OCI-LY3 (cell line): Measurements from ENCODE around the gene B4GALNT4.

ENCODE experiments used
- CTCF ChIP-seq: fragments of 200-600, 300-600 bp; sonication (generic); IDR thresholded peaks from 2 replicates; pipeline ENCODE4 v1.5.1; 2014; ENCODE audit warnings: antibody characterized with exemption, low read length, low read depth
- EZH2phosphoT487 ChIP-seq: fragments of 200-600 bp; shearing (Covaris generic); IDR thresholded peaks from 2 replicates; pipeline ENCODE4 v1.6.1; 2018; ENCODE audit warnings: antibody characterized with exemption, mixed run types, low read depth

GRCh38 chr11:382081-382629 is 12.9 kb downstream of the B4GALNT4 start:
- no peak for TF ChIP-seq CTCF
- no peak for TF ChIP-seq EZH2phosphoT487
